Testis (tissue), 2 donors: ENCODE measurements around the gene ASPA.

Experiments used
- POLR2A ChIP-seq: fragments of 450-650 bp; IDR thresholded peaks from one replicate; pipeline ENCODE4 v1.6.1; 2017; ENCODE audit warnings: antibody characterized with exemption, mild to moderate bottlenecking, moderate library complexity
- TF ChIP-seq, protein P1 (sequence below), 3 experiments: fragments of 450-650 bp in 2 of 3; fragments of 200-600 bp in 1 of 3; sonication (generic) in 1 of 3; IDR thresholded peaks; one replicate each; pipeline ENCODE4 v1.5.1; 2016 to 2019; ENCODE audit warnings: antibody characterized with exemption in 3 of 3, mild to moderate bottlenecking in 2 of 3, moderate library complexity in 1 of 3

DNA sequence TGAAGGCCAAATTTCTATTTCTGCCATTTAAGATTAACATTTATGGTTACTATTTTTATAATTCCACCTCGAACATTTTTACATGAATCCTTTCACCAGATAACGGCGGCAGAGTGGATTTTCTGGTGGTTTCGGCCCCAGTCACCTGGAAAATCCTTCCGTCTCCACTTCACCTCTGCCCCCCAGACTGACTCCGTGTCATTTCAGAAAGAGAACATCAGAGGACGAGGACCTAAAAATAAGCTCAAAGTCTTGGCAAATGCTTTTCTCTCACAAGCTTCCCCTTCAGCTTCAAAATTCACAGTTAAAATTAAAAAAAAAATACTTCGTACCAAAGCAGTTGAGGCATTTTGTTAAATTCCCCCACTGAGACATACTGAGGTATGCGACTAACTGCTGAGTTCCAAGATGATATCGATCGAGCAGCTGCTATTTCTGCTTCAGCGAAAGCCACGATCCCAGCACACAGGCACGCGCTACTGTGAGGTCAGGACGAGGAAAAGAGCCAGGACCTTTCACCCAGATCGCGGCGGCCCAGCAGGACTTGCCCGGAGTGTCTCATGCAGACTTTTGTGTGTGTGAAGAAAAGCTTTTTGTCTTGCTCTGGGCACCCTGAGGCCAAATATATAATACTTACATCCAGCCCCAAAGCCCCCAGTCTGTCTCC is 36.8 kb downstream of the ASPA start:
- TF ChIP-seq POLR2A = no peak
- TF ChIP-seq, protein P1, sequence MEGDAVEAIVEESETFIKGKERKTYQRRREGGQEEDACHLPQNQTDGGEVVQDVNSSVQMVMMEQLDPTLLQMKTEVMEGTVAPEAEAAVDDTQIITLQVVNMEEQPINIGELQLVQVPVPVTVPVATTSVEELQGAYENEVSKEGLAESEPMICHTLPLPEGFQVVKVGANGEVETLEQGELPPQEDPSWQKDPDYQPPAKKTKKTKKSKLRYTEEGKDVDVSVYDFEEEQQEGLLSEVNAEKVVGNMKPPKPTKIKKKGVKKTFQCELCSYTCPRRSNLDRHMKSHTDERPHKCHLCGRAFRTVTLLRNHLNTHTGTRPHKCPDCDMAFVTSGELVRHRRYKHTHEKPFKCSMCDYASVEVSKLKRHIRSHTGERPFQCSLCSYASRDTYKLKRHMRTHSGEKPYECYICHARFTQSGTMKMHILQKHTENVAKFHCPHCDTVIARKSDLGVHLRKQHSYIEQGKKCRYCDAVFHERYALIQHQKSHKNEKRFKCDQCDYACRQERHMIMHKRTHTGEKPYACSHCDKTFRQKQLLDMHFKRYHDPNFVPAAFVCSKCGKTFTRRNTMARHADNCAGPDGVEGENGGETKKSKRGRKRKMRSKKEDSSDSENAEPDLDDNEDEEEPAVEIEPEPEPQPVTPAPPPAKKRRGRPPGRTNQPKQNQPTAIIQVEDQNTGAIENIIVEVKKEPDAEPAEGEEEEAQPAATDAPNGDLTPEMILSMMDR (IDR thresholded peaks at IDR 0.05) = no peak
